Muscle layer of duodenum (tissue), 2 donors: Measurements from ENCODE around the gene HECW1.

ENCODE experiments used
- H3K27ac ChIP-seq: one replicate; pipeline ENCODE4 v1.7.0; 2013; ENCODE audit warnings: mild to moderate bottlenecking, low read length
- H3K27me3 ChIP-seq: one replicate; pipeline ENCODE4 v1.7.0; 2013; ENCODE audit warnings: low read depth, mild to moderate bottlenecking, control low read depth, low read length
- H3K36me3 ChIP-seq, 2 donors: one replicate each; pipeline ENCODE4 v1.7.0; 2013; ENCODE audit warnings: low read length in 2 of 2, control low read depth in 1 of 2, mild to moderate bottlenecking in 1 of 2; ENCODE audit not compliant: insufficient read depth in 2 of 2, control insufficient read depth in 1 of 2
- H3K4me1 ChIP-seq, 2 donors: one replicate each; pipeline ENCODE4 v1.7.0; 2013; ENCODE audit warnings: low read length in 2 of 2, mild to moderate bottlenecking in 2 of 2, control low read depth in 1 of 2, moderate library complexity in 1 of 2; ENCODE audit not compliant: insufficient read depth in 2 of 2, control insufficient read depth in 1 of 2
- H3K4me3 ChIP-seq, 2 donors: one replicate each; pipeline ENCODE4 v1.7.0; 2013; ENCODE audit warnings: low read length in 2 of 2, low read depth in 1 of 2, mild to moderate bottlenecking in 1 of 2
- H3K9me3 ChIP-seq, 2 donors: one replicate each; pipeline ENCODE4 v1.7.0; 2013; ENCODE audit warnings: low read length in 2 of 2, control low read depth in 1 of 2, mild to moderate bottlenecking in 1 of 2; ENCODE audit not compliant: control insufficient read depth in 1 of 2
- donor health status: healthy.

HECW1 gene

DNA sequence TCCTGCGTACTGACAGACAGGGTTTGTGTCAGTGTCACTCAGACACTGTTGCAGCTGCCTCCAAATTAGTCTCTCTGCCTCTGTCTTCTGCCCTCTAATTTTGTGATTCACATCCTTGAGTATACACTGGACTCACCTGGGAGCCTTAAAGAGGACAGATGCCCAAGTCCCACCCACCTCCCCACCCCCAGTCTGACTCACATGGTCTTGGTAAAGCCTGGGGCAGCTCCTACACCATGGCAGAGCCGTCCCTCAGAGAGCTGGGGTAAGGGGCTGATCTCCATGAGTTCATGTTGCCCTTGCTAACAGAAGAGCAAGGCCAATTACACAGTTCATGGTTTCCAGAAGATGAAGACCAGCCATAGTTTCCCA is 272.8 kb downstream of the HECW1 start:
- Histone ChIP-seq H3K36me3 (no peaks in the 10 kb centered on the region), H3K4me3 (no peak overlapping the region), H3K27me3 (no peaks in the 10 kb centered on the region), H3K4me1 (no peaks in the 10 kb centered on the region), H3K9me3 (peaks cover 0 to 6% of the 10 kb centered on the region in 2 donors), H3K27ac (no peak overlapping the region)

DNA sequence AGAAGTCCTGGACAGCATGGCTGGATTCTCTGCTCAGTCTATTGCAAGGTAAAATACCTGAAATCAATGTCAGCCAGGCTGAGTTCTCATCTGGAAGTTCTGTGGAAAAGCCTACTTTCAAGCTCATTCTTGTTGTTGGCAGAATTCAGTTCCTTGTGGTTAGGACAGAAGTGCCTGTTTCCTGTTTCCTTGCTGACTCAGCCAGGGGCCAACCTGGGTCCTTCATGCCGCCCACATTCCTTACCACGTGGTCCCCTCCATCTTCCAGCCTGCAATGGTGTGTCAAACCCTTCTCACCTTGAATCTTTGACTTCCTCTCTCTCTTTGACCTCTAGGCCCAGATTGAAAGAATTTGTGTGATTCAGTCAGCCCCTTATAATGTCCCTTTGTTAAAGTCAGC is 273.4 kb downstream of the HECW1 start:
- Histone ChIP-seq H3K4me1 (no peaks in the 10 kb centered on the region), H3K27ac (no peak overlapping the region), H3K27me3 (no peaks in the 10 kb centered on the region), H3K36me3 (no peaks in the 10 kb centered on the region), H3K4me3 (no peak overlapping the region), H3K9me3 (peaks cover 0 to 6% of the 10 kb centered on the region in 2 donors)

DNA sequence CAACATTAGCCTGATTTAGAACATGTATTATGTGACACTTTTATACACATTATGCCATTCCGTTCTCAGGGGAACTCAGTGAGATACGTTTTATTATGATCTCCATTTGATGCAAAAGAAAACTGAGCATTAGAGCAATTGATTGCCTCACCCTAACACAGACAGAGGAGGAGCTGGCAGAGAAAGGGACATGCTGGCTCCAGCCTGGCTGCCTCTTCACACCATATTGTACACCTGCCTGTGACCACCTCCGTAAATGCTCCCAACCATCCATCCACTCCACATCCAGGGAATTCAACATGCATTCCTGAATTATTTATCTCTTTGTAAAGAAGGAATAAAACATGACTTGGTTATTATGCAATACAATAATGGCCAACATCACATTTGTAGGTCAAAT is 275.5 kb downstream of the HECW1 start:
- no peak overlapping the region for H3K4me3 ChIP-seq
- H3K4me1 ChIP-seq = peaks cover 0 to 5% of the 10 kb centered on the region in 2 donors
- no peaks in the 10 kb centered on the region for H3K27me3 ChIP-seq
- H3K36me3 ChIP-seq = no peaks in the 10 kb centered on the region
- peaks cover 0 to 6% of the 10 kb centered on the region in 2 donors for H3K9me3 ChIP-seq
- H3K27ac ChIP-seq = no peak overlapping the region

DNA sequence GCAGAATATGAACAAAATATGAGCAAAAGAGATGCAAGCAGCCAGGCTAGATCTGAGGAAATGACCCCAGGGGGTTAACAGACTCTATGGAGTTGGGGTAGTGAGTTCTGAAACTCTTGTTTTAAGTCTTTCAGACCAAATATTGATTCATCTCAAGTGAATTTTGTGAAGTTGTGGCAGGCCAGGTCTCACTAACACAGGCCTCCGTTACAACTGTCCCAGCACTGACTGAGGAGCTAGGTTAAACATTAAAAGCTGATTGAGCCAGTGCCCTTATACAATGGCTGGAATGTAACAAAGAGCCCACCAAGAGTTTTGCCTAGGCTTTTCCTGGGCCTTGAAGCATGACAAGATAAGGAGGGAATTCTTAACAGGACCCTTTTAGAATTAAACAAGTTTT is 278.1 kb downstream of the HECW1 start:
- H3K36me3 ChIP-seq = no peaks in the 10 kb centered on the region
- no peak overlapping the region for H3K4me3 ChIP-seq
- H3K9me3 ChIP-seq = peaks cover 0 to 6% of the 10 kb centered on the region in 2 donors
- H3K4me1 ChIP-seq = peaks cover 0 to 10% of the 10 kb centered on the region in 2 donors
- H3K27me3 ChIP-seq = no peaks in the 10 kb centered on the region
- H3K27ac ChIP-seq = no peak overlapping the region

DNA sequence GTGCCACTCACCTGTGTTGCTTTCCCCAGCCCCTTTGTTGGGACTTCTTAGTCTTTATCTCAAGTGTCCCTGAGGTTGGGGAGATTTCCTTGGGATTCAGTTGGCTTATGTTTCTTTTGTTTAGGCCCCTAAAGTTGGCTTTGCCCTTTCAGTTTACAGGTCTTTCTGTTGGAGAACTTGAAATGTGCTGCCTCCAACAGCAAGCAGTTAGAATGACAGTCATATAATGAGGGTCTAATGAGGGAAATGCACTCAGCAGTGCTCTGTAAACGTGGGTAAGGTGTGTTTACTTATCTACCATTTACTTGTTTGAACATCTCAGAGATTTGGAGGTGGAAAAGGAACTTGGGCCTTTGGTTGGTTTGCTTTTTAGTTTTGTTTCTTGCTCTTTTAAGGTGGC is 279.1 kb downstream of the HECW1 start:
- H3K4me3 ChIP-seq = no peak overlapping the region
- no peaks in the 10 kb centered on the region for H3K9me3 ChIP-seq
- no peaks in the 10 kb centered on the region for H3K27me3 ChIP-seq
- no peak overlapping the region for H3K27ac ChIP-seq
- H3K4me1 ChIP-seq = peaks cover 0 to 10% of the 10 kb centered on the region in 2 donors
- H3K36me3 ChIP-seq = no peaks in the 10 kb centered on the region

DNA sequence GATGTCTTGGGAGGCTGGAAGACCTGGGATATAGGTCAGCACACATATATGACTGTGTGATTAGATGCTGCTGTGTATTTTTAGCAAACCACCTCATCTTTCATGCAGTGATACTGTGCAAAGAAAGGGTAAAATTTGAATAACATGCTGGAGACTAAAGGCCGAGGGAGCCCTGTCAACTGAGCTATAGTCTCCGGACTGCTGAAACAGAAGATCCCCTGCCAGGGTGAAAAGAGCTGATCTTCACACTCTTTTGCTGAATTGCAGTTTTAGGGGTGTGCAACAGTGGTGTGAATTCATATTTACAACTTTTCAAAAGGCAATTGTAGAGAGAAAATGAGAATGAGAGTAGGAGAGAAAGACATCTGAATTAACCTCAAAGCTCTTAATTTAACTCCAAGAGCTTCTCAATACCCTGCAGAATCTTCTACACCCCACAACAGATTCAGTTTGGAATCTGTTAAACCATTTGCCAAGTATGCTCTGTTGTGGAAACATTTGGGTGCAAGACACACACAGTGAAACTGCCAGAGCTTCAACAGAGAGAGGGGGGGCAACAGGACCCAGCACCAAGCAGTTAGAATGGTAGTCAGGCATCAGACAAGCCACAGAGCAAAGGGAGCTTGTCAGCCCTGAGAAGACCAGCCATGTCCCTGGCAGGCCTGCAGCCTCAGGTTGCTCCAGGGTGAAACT is 280.3 kb downstream of the HECW1 start:
- H3K27me3 ChIP-seq = no peaks in the 10 kb centered on the region
- peaks cover 0 to 10% of the 10 kb centered on the region in 2 donors for H3K4me1 ChIP-seq
- no peak overlapping the region for H3K4me3 ChIP-seq
- H3K27ac ChIP-seq = no peak overlapping the region
- no peaks in the 10 kb centered on the region for H3K36me3 ChIP-seq
- no peaks in the 10 kb centered on the region for H3K9me3 ChIP-seq

DNA sequence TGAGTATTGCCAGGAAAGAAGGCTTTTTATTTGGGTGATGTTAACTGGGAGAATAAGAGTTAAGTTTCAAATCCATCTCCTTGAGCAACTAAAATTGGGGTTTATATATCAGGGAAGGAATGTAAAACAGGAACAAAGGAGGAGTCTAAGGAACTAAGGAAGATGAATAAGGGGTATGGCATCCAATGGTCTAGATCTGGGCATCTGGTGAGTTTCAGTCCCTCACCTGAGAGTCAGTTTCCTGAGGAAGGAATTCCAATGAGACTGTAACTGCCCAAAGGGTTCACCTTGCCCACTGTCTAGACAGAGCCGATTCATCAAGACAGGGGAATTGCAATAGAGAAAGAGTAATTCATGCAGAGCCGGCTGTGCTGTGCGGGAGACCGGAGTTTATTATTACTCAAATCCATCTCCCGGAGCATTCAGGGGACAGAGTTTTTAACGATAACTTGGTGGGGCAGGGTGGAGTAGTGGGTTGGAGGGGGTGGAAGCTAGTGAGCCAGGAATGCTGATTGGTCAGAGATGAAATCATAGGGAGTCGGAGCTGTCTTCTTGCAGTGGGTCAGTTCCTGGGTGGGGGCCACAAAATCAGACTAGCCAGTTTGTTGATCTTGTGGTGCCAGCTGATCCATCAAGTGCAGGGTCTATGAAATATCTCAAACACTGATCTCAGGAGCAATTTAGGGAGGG is 282.1 kb downstream of the HECW1 start:
- Histone ChIP-seq H3K27me3 (no peaks in the 10 kb centered on the region), H3K36me3 (no peaks in the 10 kb centered on the region), H3K4me3 (no peak overlapping the region), H3K9me3 (no peaks in the 10 kb centered on the region), H3K27ac (no peak overlapping the region), H3K4me1 (peaks cover 0 to 10% of the 10 kb centered on the region in 2 donors)

DNA sequence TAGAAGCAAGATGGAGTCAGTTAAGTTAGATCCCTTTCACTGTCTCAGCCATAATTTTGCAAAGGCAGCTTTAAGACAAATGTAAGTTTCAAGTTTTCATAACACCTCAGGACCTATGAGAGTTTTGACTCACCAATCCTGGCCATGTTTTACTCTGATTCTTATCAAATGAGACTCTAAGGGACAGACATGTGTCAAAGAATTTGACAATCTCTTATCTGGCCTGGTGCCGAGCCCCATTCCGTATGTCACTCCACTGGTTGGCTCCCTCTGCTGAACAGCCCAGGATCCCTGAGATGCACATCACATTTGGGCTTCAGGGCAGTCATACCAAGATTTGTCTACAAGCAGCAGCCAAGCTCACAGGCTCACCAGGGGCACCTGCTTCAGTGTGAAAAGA is 282.9 kb downstream of the HECW1 start:
- Histone ChIP-seq H3K4me3 (no peak overlapping the region), H3K4me1 (peaks cover 0 to 10% of the 10 kb centered on the region in 2 donors), H3K27ac (no peak overlapping the region), H3K27me3 (no peaks in the 10 kb centered on the region), H3K9me3 (no peaks in the 10 kb centered on the region), H3K36me3 (no peaks in the 10 kb centered on the region)

DNA sequence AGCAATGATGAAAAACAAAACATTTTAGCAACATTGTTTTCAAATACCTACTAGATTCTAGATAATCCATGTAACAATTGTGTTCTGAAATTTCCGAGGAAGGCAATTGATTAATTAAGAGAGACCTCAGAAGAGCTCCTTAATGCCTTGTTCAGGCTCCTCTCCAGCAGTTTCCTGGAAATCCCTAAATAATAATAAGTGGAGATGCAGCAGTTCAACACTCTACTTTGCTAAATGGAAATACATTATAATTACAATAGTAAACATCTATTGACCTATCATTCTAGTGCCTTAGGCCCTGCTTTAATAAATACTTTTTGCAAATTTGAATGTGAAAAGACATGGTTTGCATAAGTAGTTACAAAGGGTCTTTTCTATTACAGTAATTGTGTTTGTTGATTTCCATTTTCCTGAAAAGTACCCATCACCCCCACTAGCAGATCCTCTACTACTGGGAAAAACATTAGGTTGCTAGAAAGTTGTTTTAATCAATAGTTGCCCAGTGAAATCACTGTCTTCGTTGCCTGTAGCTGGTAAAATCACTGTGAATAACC is 283.8 kb downstream of the HECW1 start:
- peaks cover 0 to 10% of the 10 kb centered on the region in 2 donors for H3K4me1 ChIP-seq
- no peaks in the 10 kb centered on the region for H3K36me3 ChIP-seq
- no peaks in the 10 kb centered on the region for H3K9me3 ChIP-seq
- no peaks in the 10 kb centered on the region for H3K27me3 ChIP-seq
- H3K27ac ChIP-seq = no peak overlapping the region
- H3K4me3 ChIP-seq = no peak overlapping the region

DNA sequence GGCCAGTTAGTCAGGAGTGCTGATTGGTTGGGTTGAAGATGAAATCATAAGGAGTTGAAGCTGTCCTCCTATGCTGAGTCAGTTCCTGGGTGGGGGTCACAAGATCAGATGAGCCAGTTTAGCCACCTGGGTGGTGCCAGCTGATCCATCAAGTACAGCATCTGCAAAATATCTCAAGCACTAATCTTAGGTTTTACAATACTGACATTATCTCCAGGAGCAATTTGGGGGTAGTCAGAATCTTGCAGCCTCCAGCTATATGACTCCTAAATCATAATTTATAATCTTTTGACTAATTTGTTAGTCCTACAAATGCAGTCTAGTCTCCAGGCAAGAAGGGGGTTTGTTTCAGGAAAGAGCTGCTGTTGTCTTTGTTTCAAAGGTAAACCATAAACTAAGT is 286.4 kb downstream of the HECW1 start:
- Histone ChIP-seq H3K9me3 (no peaks in the 10 kb centered on the region), H3K36me3 (no peaks in the 10 kb centered on the region), H3K4me3 (no peak overlapping the region), H3K27me3 (no peaks in the 10 kb centered on the region), H3K4me1 (no peaks in the 10 kb centered on the region), H3K27ac (no peak overlapping the region)

DNA sequence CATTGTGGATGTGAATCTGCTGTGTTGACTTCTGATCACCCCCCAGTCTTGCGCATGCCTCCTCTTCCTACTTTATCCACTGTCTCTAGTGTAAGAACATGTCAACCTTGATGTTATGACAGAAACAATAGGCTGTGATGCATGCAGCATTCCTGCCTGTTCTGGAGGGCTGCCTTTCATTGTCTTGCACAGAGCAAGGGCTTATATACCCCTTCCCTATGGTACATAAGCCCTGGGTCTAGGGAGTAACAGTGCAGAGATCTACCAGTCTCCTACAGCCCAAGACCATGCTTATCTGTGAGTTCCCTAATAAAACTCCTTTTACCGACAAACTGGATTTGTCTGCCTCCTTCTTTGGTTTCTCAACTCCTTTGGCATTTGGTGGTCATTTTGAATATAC is 293.5 kb downstream of the HECW1 start:
- H3K9me3 ChIP-seq = no peaks in the 10 kb centered on the region
- H3K4me3 ChIP-seq = no peak overlapping the region
- no peak overlapping the region for H3K27ac ChIP-seq
- no peaks in the 10 kb centered on the region for H3K27me3 ChIP-seq
- H3K36me3 ChIP-seq = no peaks in the 10 kb centered on the region
- H3K4me1 ChIP-seq = no peaks in the 10 kb centered on the region
